ENCODE results near the gene HAND2.
A peak's percentile ranks its signal among the peaks of the same experiment; 100 is the strongest.

Gene HAND2

GRCh38 chr4:173524218-173525117, 5.6 kb downstream of the HAND2 start:
- Histone ChIP-seq H3K23ac (ENCODE audit: low read length) (no peak overlapping the region), H2AK5ac (ENCODE audit: low read length) (no peak overlapping the region), H3K36me3 (ENCODE audit: control insufficient read depth, insufficient read depth, low read length) (no peaks in the 10 kb centered on the region), H2BK15ac (replicated peaks; ENCODE audit: low read depth) (no peak overlapping the region), H3K27me3 (ENCODE audit: insufficient read depth, low read length, poor library complexity) (peaks cover 79% of the 10 kb centered on the region), H3K4me2 (ENCODE audit: low read length) (no peak overlapping the region), H3K4me1 (ENCODE audit: control insufficient read depth, low read depth, low read length) (peaks cover 8% of the 10 kb centered on the region), H2BK5ac (ENCODE audit: low read length) (no peak overlapping the region), H3K56ac (ENCODE audit: low read length) (peak overlapping the region; percentile 27), H3K27ac (ENCODE audit: low read depth, low read length) (no peak overlapping the region), H4K5ac (ENCODE audit: low read length) (no peak overlapping the region), H3K79me2 (ENCODE audit: control insufficient read depth, insufficient read depth, low read length) (no peaks in the 10 kb centered on the region), H3K9ac (ENCODE audit: low read length) (no peak overlapping the region), H3K4ac (ENCODE audit: low read depth, low read length) (no peak overlapping the region), H3K18ac (ENCODE audit: low read length) (no peak overlapping the region), H4K8ac (ENCODE audit: low read depth, low read length) (no peak overlapping the region), H3K79me1 (ENCODE audit: low read length) (no peaks in the 10 kb centered on the region), H3K4me3 (ENCODE audit: low read length) (no peak overlapping the region), H2BK120ac (ENCODE audit: low read depth, low read length) (no peak overlapping the region)
- peak; percentile 36 for DNase-seq
- no CpG with 5 or more reads among the region's 25 CpGs for WGBS (ENCODE audit: extremely low coverage, insufficient coverage, low lambda C conversion rate)

- Histone ChIP-seq H3K27me3 (ENCODE audit: insufficient read depth, low read length, poor library complexity) (peaks cover 83% of the 10 kb centered on the region), H3K18ac (ENCODE audit: low read length) (no peak overlapping the region), H2BK15ac (replicated peaks; ENCODE audit: low read depth) (no peak overlapping the region), H4K5ac (ENCODE audit: low read length) (no peak overlapping the region), H3K27ac (ENCODE audit: low read depth, low read length) (no peak overlapping the region), H3K4ac (ENCODE audit: low read depth, low read length) (no peak overlapping the region), H3K4me1 (ENCODE audit: control insufficient read depth, low read depth, low read length) (peaks cover 4% of the 10 kb centered on the region), H3K4me3 (ENCODE audit: low read length) (no peak overlapping the region), H2AK5ac (ENCODE audit: low read length) (no peak overlapping the region), H3K79me2 (ENCODE audit: control insufficient read depth, insufficient read depth, low read length) (no peaks in the 10 kb centered on the region), H2BK5ac (ENCODE audit: low read length) (no peak overlapping the region), H2BK120ac (ENCODE audit: low read depth, low read length) (no peak overlapping the region), H3K36me3 (ENCODE audit: control insufficient read depth, insufficient read depth, low read length) (no peaks in the 10 kb centered on the region), H3K56ac (ENCODE audit: low read length) (no peak overlapping the region), H3K9ac (ENCODE audit: low read length) (no peak overlapping the region), H3K79me1 (ENCODE audit: low read length) (no peaks in the 10 kb centered on the region), H3K23ac (ENCODE audit: low read length) (no peak overlapping the region), H3K4me2 (ENCODE audit: low read length) (peak overlapping the region; percentile 64), H4K8ac (ENCODE audit: low read depth, low read length) (no peak overlapping the region)
- DNase-seq: no peak
- WGBS (ENCODE audit: extremely low coverage, insufficient coverage, low lambda C conversion rate): no CpG with 5 or more reads among the region's 21 CpGs
These were observed 7.1 kb downstream of the HAND2 start for GRCh38 chr4:173522951-173523395.

DNA sequence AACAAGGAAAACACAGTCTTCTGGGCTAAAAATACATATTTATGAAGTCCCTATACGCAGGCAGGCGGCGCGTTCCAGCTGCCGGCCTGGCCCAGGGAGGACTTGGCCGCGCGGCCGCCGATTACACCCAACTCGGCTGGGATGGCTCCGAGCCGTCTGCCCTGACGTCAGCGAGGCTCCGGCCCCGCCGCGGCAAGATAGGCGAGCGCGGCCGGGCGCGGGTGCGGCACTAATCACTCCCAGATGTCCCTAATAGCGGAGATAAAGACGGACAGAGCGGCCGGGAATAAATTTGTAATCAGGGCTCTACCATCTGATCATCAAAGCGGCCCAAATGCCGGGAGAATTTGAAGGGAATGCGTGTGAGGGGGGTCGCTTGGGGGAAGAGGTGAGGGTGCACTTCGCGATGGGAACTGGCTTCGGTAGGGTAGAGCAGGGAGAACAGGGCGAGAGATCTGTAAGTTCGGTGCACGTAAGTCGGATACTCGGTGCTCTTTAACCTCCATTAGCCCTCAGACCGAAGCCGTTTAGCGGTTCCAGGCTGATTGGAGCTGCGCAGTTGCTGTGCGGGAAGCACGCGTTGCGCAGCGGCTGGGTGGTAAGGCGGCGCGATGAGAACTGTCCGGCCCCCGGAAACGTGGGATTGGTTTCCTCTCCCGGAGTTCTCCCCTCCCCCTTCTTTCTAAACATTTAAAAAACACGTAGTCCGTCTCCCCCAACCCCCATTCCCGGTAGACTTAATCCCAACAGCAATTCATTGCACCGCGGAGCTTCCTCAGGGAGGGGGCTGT, 7.7 kb downstream of the HAND2 start:
- peak; percentile 80 for DNase-seq
- WGBS (ENCODE audit: extremely low coverage, insufficient coverage, low lambda C conversion rate): no CpG with 5 or more reads among the region's 63 CpGs
- H3K23ac ChIP-seq (ENCODE audit: low read length): no peak overlapping the region

GRCh38 chr4:173521467-173522159, 8.4 kb downstream of the HAND2 start:
- Histone ChIP-seq H3K79me1 (ENCODE audit: low read length) (no peaks in the 10 kb centered on the region), H3K79me2 (ENCODE audit: control insufficient read depth, insufficient read depth, low read length) (no peaks in the 10 kb centered on the region), H3K4ac (ENCODE audit: low read depth, low read length) (no peak overlapping the region), H3K4me3 (ENCODE audit: low read length) (no peak overlapping the region), H3K27ac (ENCODE audit: low read depth, low read length) (no peak overlapping the region), H2BK120ac (ENCODE audit: low read depth, low read length) (no peak overlapping the region), H4K5ac (ENCODE audit: low read length) (no peak overlapping the region), H3K4me2 (ENCODE audit: low read length) (peak overlapping the region; percentile 64), H2BK5ac (ENCODE audit: low read length) (no peak overlapping the region), H2AK5ac (ENCODE audit: low read length) (no peak overlapping the region), H3K9ac (ENCODE audit: low read length) (no peak overlapping the region), H3K4me1 (ENCODE audit: control insufficient read depth, low read depth, low read length) (peaks cover 4% of the 10 kb centered on the region), H3K23ac (ENCODE audit: low read length) (no peak overlapping the region), H3K27me3 (ENCODE audit: insufficient read depth, low read length, poor library complexity) (peaks cover 89% of the 10 kb centered on the region), H3K56ac (ENCODE audit: low read length) (no peak overlapping the region), H3K36me3 (ENCODE audit: control insufficient read depth, insufficient read depth, low read length) (no peaks in the 10 kb centered on the region), H2BK15ac (replicated peaks; ENCODE audit: low read depth) (no peak overlapping the region), H3K18ac (ENCODE audit: low read length) (no peak overlapping the region), H4K8ac (ENCODE audit: low read depth, low read length) (no peak overlapping the region)
- no CpG with 5 or more reads among the region's 27 CpGs for WGBS (ENCODE audit: extremely low coverage, insufficient coverage, low lambda C conversion rate)
- no peak for DNase-seq

More for the DNA sequence above, 7.7 kb downstream of the HAND2 start:
- Histone ChIP-seq H3K9ac (ENCODE audit: low read length) (no peak overlapping the region), H4K5ac (ENCODE audit: low read length) (no peak overlapping the region), H2BK5ac (ENCODE audit: low read length) (no peak overlapping the region), H3K4me1 (ENCODE audit: control insufficient read depth, low read depth, low read length) (peaks cover 4% of the 10 kb centered on the region), H3K4me3 (ENCODE audit: low read length) (peak overlapping the region; percentile 34), H3K18ac (ENCODE audit: low read length) (no peak overlapping the region), H4K8ac (ENCODE audit: low read depth, low read length) (no peak overlapping the region), H2AK5ac (ENCODE audit: low read length) (no peak overlapping the region), H2BK15ac (replicated peaks; ENCODE audit: low read depth) (no peak overlapping the region), H3K36me3 (ENCODE audit: control insufficient read depth, insufficient read depth, low read length) (no peaks in the 10 kb centered on the region), H3K27me3 (ENCODE audit: insufficient read depth, low read length, poor library complexity) (peaks cover 86% of the 10 kb centered on the region), H3K4ac (ENCODE audit: low read depth, low read length) (no peak overlapping the region), H3K56ac (ENCODE audit: low read length) (peak overlapping the region; percentile 71), H3K79me2 (ENCODE audit: control insufficient read depth, insufficient read depth, low read length) (no peaks in the 10 kb centered on the region), H3K4me2 (ENCODE audit: low read length) (peak overlapping the region; percentile 64), H2BK120ac (ENCODE audit: low read depth, low read length) (no peak overlapping the region), H3K27ac (ENCODE audit: low read depth, low read length) (no peak overlapping the region), H3K79me1 (ENCODE audit: low read length) (no peaks in the 10 kb centered on the region)

DNA sequence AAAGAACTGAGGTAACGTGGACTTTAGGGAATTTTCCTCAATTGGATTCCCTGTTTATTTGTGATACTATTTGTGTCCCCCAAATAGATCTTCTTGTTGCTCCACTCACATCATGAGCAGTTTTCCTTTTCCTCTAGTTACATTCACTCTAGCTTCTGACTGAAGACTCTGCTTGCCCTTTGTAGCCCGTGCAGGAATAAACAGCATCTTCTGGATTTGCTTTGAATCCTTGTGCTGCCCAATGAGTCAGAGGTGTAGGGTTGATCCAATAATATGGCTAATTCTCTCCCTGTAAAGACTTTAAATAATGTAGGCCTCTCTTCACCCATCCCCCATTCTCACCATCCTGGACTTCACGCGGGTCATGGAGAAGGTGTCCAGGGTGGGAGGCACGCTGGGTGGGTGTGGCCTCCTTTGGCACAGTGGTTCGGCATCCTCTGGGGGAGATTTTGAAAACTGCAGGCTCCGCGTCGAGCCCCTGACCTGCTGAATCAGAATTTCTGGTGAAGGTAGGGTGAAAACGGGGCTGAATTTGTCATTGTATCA, 9.0 kb downstream of the HAND2 start:
- no CpG with 5 or more reads among the region's 10 CpGs for WGBS (ENCODE audit: extremely low coverage, insufficient coverage, low lambda C conversion rate)
- DNase-seq: no peak
- Histone ChIP-seq H3K18ac (ENCODE audit: low read length) (no peak overlapping the region), H3K4ac (ENCODE audit: low read depth, low read length) (no peak overlapping the region), H3K36me3 (ENCODE audit: control insufficient read depth, insufficient read depth, low read length) (no peaks in the 10 kb centered on the region), H2BK120ac (ENCODE audit: low read depth, low read length) (no peak overlapping the region), H2BK15ac (replicated peaks; ENCODE audit: low read depth) (no peak overlapping the region), H4K5ac (ENCODE audit: low read length) (no peak overlapping the region), H4K8ac (ENCODE audit: low read depth, low read length) (no peak overlapping the region), H3K4me2 (ENCODE audit: low read length) (no peak overlapping the region), H3K79me2 (ENCODE audit: control insufficient read depth, insufficient read depth, low read length) (no peaks in the 10 kb centered on the region), H3K56ac (ENCODE audit: low read length) (no peak overlapping the region), H3K23ac (ENCODE audit: low read length) (no peak overlapping the region), H2BK5ac (ENCODE audit: low read length) (no peak overlapping the region), H3K4me1 (ENCODE audit: control insufficient read depth, low read depth, low read length) (peaks cover 4% of the 10 kb centered on the region), H3K9ac (ENCODE audit: low read length) (no peak overlapping the region), H3K27ac (ENCODE audit: low read depth, low read length) (no peak overlapping the region), H3K4me3 (ENCODE audit: low read length) (no peak overlapping the region), H2AK5ac (ENCODE audit: low read length) (no peak overlapping the region), H3K27me3 (ENCODE audit: insufficient read depth, low read length, poor library complexity) (peaks cover 91% of the 10 kb centered on the region), H3K79me1 (ENCODE audit: low read length) (no peaks in the 10 kb centered on the region)
